ENCODE data around the gene PLPP4.

- TF ChIP-seq POLR2A (IDR thresholded peaks at IDR 0.05; ENCODE audit: low read depth, low read length) (no peak), POLR2AphosphoS5 (IDR thresholded peaks at IDR 0.05; ENCODE audit: low read depth, low read length) (no peak), SPI1 (IDR thresholded peaks at IDR 0.05; ENCODE audit: low read depth, low read length) (no peak), TAF1 (IDR thresholded peaks at IDR 0.05; ENCODE audit: low read depth, low read length) (no peak)
Observed at GRCh38 chr10:120508393-120508792, 51.4 kb downstream of the PLPP4 start.
